B cell (primary cell): ENCODE data around the gene DSTYK. TPM values are rescaled to one million over a fixed set of nuclear protein-coding genes. Genes with fewer than 3 reads are reported as not detected.

ENCODE experiments used
- ATAC-seq: fragments of 200-7000 bp; cut with Tn5 transposase; one replicate; pipeline ENCODE4 v1.10.0; 2021; ENCODE audit warnings: low read depth, mild to moderate bottlenecking, moderate number of reproducible peaks, moderate library complexity
- CTCF ChIA-PET: fragments of 350-600 bp; sonication (Branson Sonifier 250); formaldehyde crosslinking; loops from one replicate; lab custom pipeline; 2021; ENCODE audit warnings: antibody characterized with exemption, inconsistent platforms; lab: Charles Lee
- POLR2A ChIA-PET: fragments of 350-600 bp; sonication (Branson Sonifier 250); formaldehyde crosslinking; loops from one replicate; lab custom pipeline; 2021; ENCODE audit warnings: antibody characterized with exemption; lab: Charles Lee
- DNase-seq: peaks from one replicate; pipeline ENCODE4 v3.0.0; 2013
- H2AFZ ChIP-seq: 2 replicates; pipeline ENCODE4 v1.6.1; 2012; ENCODE audit warnings: mild to moderate bottlenecking, low read depth, low read length; ENCODE audit not compliant: insufficient read depth, poor library complexity, severe bottlenecking
- H3K27ac ChIP-seq, 2 donors: 1 replicate in 1 of 2; 2 replicates in 1 of 2; pipeline ENCODE4 v1.5.1; 2012 to 2013; ENCODE audit warnings: low read length in 2 of 2, mild to moderate bottlenecking in 2 of 2, moderate library complexity in 1 of 2
- H3K27me3 ChIP-seq, 4 experiments: fragments of 200-600 bp in 1 of 4; sonication (generic) in 1 of 4; replicated peaks in 1 of 4; 1 replicate in 2 of 4; 2 replicates in 2 of 4; pipeline versions ENCODE4 v1.6.1 to v1.7.0; 2013 to 2016; ENCODE audit warnings: low read length in 3 of 4, mild to moderate bottlenecking in 2 of 4, mixed read lengths in 1 of 4, moderate library complexity in 1 of 4; ENCODE audit not compliant: insufficient read depth in 4 of 4, control insufficient read depth in 3 of 4; ENCODE audit errors: control extremely low read depth in 1 of 4
- H3K36me3 ChIP-seq, 2 experiments: replicated peaks in 1 of 2; 1 replicate in 1 of 2; 2 replicates in 1 of 2; pipeline versions ENCODE4 v1.6.1 to v1.7.1; 2013; ENCODE audit warnings: low read length in 1 of 2; ENCODE audit not compliant: insufficient read depth in 2 of 2, control insufficient read depth in 1 of 2; ENCODE audit errors: control extremely low read depth in 1 of 2, extremely low read depth in 1 of 2
- H3K4me1 ChIP-seq, 2 donors: fragments of 200-600 bp in 1 of 2; sonication (generic) in 1 of 2; 1 replicate in 1 of 2; 2 replicates in 1 of 2; pipeline versions ENCODE4 v1.5.1 to v1.6.1; 2013 to 2017; ENCODE audit warnings: low read length in 2 of 2; ENCODE audit not compliant: control insufficient read depth in 2 of 2, insufficient read depth in 2 of 2
- H3K4me2 ChIP-seq: replicated peaks from 2 replicates; pipeline ENCODE3; 2012; ENCODE audit warnings: mild to moderate bottlenecking, low read depth, low read length; ENCODE audit not compliant: poor library complexity, severe bottlenecking
- H3K4me3 ChIP-seq, 5 experiments: fragments of 200-600 bp in 1 of 5; sonication (generic) in 1 of 5; 1 replicate in 3 of 5; 2 replicates in 2 of 5; pipeline versions ENCODE4 v1.5.1 to v1.7.0; 2011 to 2016; ENCODE audit warnings: low read length in 4 of 5, mild to moderate bottlenecking in 4 of 5, low read depth in 2 of 5, control low read depth in 1 of 5, moderate library complexity in 1 of 5; ENCODE audit not compliant: insufficient read depth in 1 of 5; ENCODE audit errors: control extremely low read depth in 1 of 5, extremely low read depth in 1 of 5
- H3K79me2 ChIP-seq: fragments of 200-600 bp; sonication (generic); one replicate; pipeline ENCODE4 v1.6.0; 2016; ENCODE audit warnings: low read length; ENCODE audit not compliant: control insufficient read depth, insufficient read depth
- H3K9ac ChIP-seq: fragments of 200-600 bp; sonication (generic); 2 replicates; pipeline ENCODE4 v1.6.1; 2017; ENCODE audit warnings: mild to moderate bottlenecking, low read length, moderate library complexity
- H3K9me3 ChIP-seq, 3 donors: one replicate each; pipeline versions ENCODE4 v1.6.1 to v1.7.1; 2013; ENCODE audit warnings: low read length in 2 of 3; ENCODE audit not compliant: control insufficient read depth in 2 of 3, insufficient read depth in 1 of 3; ENCODE audit errors: control extremely low read depth in 1 of 3
- H4K20me1 ChIP-seq: 2 replicates; pipeline ENCODE4 v1.6.0; 2012; ENCODE audit warnings: mild to moderate bottlenecking, low read length; ENCODE audit not compliant: insufficient read depth, control insufficient read depth, poor library complexity, severe bottlenecking
- H3K27ac Mint-ChIP-seq: one replicate; pipeline ENCODE4 v1.8.0; 2021; ENCODE audit warnings: mixed read lengths
- H3K27me3 Mint-ChIP-seq: one replicate; pipeline ENCODE4 v1.8.0; 2021; ENCODE audit warnings: mixed read lengths
- H3K4me1 Mint-ChIP-seq: one replicate; pipeline ENCODE4 v1.8.0; 2021; ENCODE audit warnings: mixed read lengths
- H3K4me3 Mint-ChIP-seq: one replicate; pipeline ENCODE4 v1.8.0; 2021; ENCODE audit warnings: mixed read lengths
- H3K9me3 Mint-ChIP-seq: one replicate; pipeline ENCODE4 v1.8.0; 2022; ENCODE audit warnings: mixed read lengths; ENCODE audit not compliant: insufficient read depth
- EZH2 ChIP-seq: IDR thresholded peaks from 2 replicates; pipeline ENCODE4 v1.6.1; 2012; ENCODE audit warnings: borderline replicate concordance, low read depth, mild to moderate bottlenecking, moderate library complexity, low read length; ENCODE audit not compliant: insufficient read depth, poor library complexity, severe bottlenecking
- WGBS: methylation state at CpG from one replicate; pipeline ENCODE4 v1.1.5; 2013; ENCODE audit warnings: missing lambda C conversion rate; ENCODE audit not compliant: insufficient coverage; 5-methylcytosine and 5-hydroxymethylcytosine counted together
- intact Hi-C: fragments of 100-400 bp; cut with micrococcal nuclease; formaldehyde crosslinking; loops from one replicate; pipeline ENCODE4 v1.10.0; 2022
- polyA plus RNA-seq: library from polyadenylated mRNA; depleted of rRNA; stranded (reverse); fragments of >200 nt; gene quantifications from 2 replicates; pipeline ENCODE4 v1.2.3, GENCODE V29; 2012
- total RNA-seq, 2 donors: library from RNA; stranded (reverse); fragments of 120-200 nt in 1 of 2; gene quantifications; 1 replicate in 1 of 2; 2 replicates in 1 of 2; pipeline versions ENCODE4 v1.2.3 to v1.2.4, GENCODE V29; 2013 to 2022
- TF ChIP-seq, protein P1 (sequence below): fragments of 200-600 bp; IDR thresholded peaks from one replicate; pipeline ENCODE4 v1.8.0; 2022; ENCODE audit warnings: antibody characterized with exemption, mild to moderate bottlenecking

Gene DSTYK
- total and polyA plus RNA-seq, 2 donors (not counting 1 experiment from before 2014, with no cell fraction given) = 3.6 to 15.7 TPM

DNA sequence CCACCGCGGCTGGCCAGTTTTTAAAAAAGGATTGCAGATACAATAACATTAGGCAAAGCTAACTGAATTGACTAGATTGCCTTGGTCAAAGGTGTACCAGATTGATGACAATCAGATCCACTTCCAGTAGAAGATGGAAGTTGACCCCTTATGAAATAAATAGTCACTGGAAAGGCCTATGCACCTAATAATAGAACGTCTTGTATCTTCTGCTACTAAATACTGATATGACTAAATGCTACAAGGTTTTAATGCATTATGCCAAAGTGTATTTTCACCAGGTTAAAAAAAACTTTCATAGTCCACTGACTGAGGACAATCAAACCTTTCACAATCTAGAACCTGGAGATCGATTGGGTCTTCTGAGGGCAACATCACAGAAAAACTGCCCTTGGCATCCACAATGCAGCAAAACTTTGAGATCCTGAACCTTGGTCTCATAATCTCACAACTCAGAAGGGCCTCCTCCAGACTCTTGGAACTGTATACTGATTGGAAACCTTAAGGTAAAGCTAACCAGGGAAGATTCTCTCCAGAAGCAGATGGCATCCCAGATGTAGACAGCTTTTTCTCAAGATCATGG, 82.0 kb downstream of the DSTYK start:
- Histone ChIP-seq H2AFZ (no peak overlapping the region), H3K4me2 (no peak overlapping the region), H3K4me1 (peaks cover 14 to 21% of the 10 kb centered on the region in 2 donors), H3K27ac (no peak overlapping the region), H3K27me3 (no peaks in the 10 kb centered on the region), H3K4me3 (no peak overlapping the region), H3K9ac (no peak overlapping the region), H4K20me1 (no peaks in the 10 kb centered on the region), H3K79me2 (no peaks in the 10 kb centered on the region), H3K36me3 (no peaks in the 10 kb centered on the region), H3K9me3 (no peaks in the 10 kb centered on the region)
- WGBS = 100% methylated on average over 1 of the region's 4 CpGs
- no peak for DNase-seq
- no peak overlapping the region for H3K4me3 Mint-ChIP-seq
- no peak overlapping the region for H3K27ac Mint-ChIP-seq
- ChIA-PET CTCF (interaction anchor here (0.6 to 2.4 kb wide), 4 partner anchors 12 to 94 kb away, joined by 3 to 10 read pairs (median 5); no protein-coding TSS in a partner anchor), POLR2A (no interaction called here)
- TF ChIP-seq, protein P1, sequence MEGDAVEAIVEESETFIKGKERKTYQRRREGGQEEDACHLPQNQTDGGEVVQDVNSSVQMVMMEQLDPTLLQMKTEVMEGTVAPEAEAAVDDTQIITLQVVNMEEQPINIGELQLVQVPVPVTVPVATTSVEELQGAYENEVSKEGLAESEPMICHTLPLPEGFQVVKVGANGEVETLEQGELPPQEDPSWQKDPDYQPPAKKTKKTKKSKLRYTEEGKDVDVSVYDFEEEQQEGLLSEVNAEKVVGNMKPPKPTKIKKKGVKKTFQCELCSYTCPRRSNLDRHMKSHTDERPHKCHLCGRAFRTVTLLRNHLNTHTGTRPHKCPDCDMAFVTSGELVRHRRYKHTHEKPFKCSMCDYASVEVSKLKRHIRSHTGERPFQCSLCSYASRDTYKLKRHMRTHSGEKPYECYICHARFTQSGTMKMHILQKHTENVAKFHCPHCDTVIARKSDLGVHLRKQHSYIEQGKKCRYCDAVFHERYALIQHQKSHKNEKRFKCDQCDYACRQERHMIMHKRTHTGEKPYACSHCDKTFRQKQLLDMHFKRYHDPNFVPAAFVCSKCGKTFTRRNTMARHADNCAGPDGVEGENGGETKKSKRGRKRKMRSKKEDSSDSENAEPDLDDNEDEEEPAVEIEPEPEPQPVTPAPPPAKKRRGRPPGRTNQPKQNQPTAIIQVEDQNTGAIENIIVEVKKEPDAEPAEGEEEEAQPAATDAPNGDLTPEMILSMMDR = no peak
- TF ChIP-seq EZH2 = no peak
- intact Hi-C loops = loop anchor here (10.0 kb wide), 3 partner anchors 615 to 1265 kb away; partner anchors contain the start of genes RAB29 and SNRPE
- ATAC-seq = no peak
- H3K9me3 Mint-ChIP-seq = no peaks in the 10 kb centered on the region
- H3K4me1 Mint-ChIP-seq = peaks cover 16% of the 10 kb centered on the region
- no peaks in the 10 kb centered on the region for H3K27me3 Mint-ChIP-seq

DNA sequence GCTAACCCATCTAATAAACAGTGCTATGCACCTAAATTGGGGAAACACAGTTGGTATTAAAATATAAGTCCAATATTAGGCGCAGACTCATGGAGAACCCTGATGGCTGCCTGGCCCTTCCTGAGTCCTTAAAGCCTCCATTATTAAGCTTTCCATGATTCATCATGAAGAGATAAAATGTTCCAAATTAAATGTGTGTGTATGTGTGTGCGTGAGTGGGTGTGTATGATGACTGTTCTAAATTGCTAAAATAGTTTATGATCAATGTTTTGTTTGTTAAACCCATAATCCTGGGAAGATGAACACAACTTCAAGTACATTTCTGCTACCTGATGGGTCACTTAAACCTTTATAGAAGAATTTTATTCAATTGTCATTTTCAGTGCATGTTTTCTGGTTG, 83.5 kb downstream of the DSTYK start:
- H2AFZ ChIP-seq = no peak overlapping the region
- H3K9me3 ChIP-seq = no peaks in the 10 kb centered on the region
- TF ChIP-seq EZH2 = no peak
- TF ChIP-seq, protein P1 = no peak
- intact Hi-C loops = loop anchor here (10.0 kb wide), 3 partner anchors 617 to 1263 kb away; partner anchors contain the start of genes RAB29 and SNRPE
- DNase-seq (no peak), ATAC-seq (no peak)
- H3K4me1 ChIP-seq = peaks cover 9 to 14% of the 10 kb centered on the region in 2 donors
- no peak overlapping the region for H3K9ac ChIP-seq
- ChIA-PET CTCF (no interaction called here), POLR2A (interaction anchor here (1.1 kb wide), 1 partner anchor 14 kb away, joined by 5 read pairs; no protein-coding TSS in a partner anchor)
- Mint-ChIP-seq H3K27ac (no peak overlapping the region), H3K27me3 (no peaks in the 10 kb centered on the region), H3K4me3 (no peak overlapping the region), H3K9me3 (no peaks in the 10 kb centered on the region), H3K4me1 (peaks cover 12% of the 10 kb centered on the region)
- H3K27ac ChIP-seq = no peak overlapping the region
- WGBS = no CpG with 5 or more reads among the region's 2 CpGs
- no peak overlapping the region for H3K4me3 ChIP-seq
- no peaks in the 10 kb centered on the region for H3K36me3 ChIP-seq
- H4K20me1 ChIP-seq = no peaks in the 10 kb centered on the region
- H3K4me2 ChIP-seq = no peak overlapping the region
- no peaks in the 10 kb centered on the region for H3K27me3 ChIP-seq
- H3K79me2 ChIP-seq = no peaks in the 10 kb centered on the region
